ENCODE measurements around the gene FAM236C.
"Not testable (repeated sequence)": the region's sequence is repeated elsewhere in the genome, so short reads cannot be mapped to it uniquely, and the experiment has no call there.

The FAM236C gene

GRCh38 chrX:72912315-72912714 lies at the start of gene FAM236C:
Gene FAM236C (plus strand): TSS chrX:72912615. CDS start chrX:72912715, 100 bp downstream.
- not testable (repeated sequence) for DNase-seq

- not testable (repeated sequence) for DNase-seq
These were observed 29.5 kb upstream of the FAM236C start for GRCh38 chrX:72882898-72883297.

GRCh38 chrX:72889740-72890139 lies 22.7 kb upstream of the FAM236C start:
- DNase-seq = not testable (repeated sequence)

- DNase-seq = not testable (repeated sequence)
These were observed 3.7 kb downstream of the FAM236C start for GRCh38 chrX:72916096-72916495.

GRCh38 chrX:72932283-72932682 lies 19.9 kb downstream of the FAM236C start:
- not testable (repeated sequence) for DNase-seq

- not testable (repeated sequence) for DNase-seq
These were observed 24.0 kb downstream of the FAM236C start for GRCh38 chrX:72936455-72936854.

GRCh38 chrX:72936882-72937455 lies 24.6 kb downstream of the FAM236C start:
- not testable (repeated sequence) for DNase-seq

GRCh38 chrX:72937906-72938305 lies 25.5 kb downstream of the FAM236C start, which contains the start of gene FAM236A:
Gene FAM236A (plus strand): TSS chrX:72938206. CDS start chrX:72938263, 57 bp downstream.
- not testable (repeated sequence) for DNase-seq

- not testable (repeated sequence) for DNase-seq
These were observed 29.9 kb downstream of the FAM236C start for GRCh38 chrX:72942272-72942671.

GRCh38 chrX:72943035-72943818 lies 30.8 kb downstream of the FAM236C start:
- DNase-seq = not testable (repeated sequence)

- DNase-seq = not testable (repeated sequence)
These were observed 31.4 kb downstream of the FAM236C start, which contains the start of gene DMRTC1 for GRCh38 chrX:72943819-72944169. Gene DMRTC1 (minus strand): TSS chrX:72943837. CDS start chrX:72875694, 68,143 bp downstream.

GRCh38 chrX:72959971-72960370 lies 47.6 kb downstream of the FAM236C start:
- not testable (repeated sequence) for DNase-seq

All from DMS79 treated with DMSO at 0.1 percent for 48 hours (cell line).